ENCODE measurements around the gene CLIC4. TPM values are rescaled to one million over a fixed set of nuclear protein-coding genes. Genes with fewer than 3 reads are reported as not detected.

The CLIC4 gene
- total and polyA plus RNA-seq, 9 of the 15 experiments (the other 6 are each of a cell fraction or from before 2014, with no cell fraction given), result 16.0 to 67.5 (median 38.4) TPM

DNA sequence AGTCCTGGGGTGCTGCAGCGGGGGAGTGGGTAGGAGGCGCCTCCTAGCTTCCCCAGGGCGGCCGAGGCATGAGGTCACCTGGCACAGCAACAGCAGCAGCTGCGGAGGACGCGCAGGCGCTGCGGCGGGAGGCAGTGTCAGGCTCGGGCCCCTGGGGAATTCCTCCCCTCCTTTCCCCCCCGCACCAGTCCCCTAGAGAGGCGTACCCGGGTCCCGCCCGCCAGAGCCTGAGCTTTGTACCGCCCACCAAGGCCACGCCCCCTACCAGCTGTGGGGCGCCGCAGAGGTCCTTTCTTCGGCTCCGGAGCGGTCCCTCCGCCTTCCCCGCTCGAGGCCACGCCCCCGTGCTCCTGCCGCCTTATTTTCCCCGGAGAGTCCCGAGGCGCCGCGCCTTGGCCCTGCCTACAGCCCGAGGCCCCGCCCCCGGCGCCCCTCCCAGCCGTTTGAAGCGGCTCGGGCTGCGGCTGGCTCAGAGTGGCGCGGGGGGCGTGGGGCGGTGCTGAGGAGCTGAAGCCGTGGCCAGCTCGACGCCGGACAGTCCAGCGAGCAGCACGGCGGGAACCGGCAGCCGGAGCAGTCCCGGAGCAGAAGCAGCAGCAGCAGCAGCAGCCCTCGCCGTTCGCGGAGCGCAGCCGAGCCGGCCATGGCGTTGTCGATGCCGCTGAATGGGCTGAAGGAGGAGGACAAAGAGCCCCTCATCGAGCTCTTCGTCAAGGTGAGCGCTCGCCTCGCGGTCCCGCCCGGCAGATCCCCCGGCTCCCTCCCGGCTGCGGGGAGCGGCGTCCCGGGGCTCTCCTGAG lies at the start of gene CLIC4 (continued):
- no peak for TF ChIP-seq ARNT (IDR thresholded peaks at IDR 0.05)
- no peak for TF ChIP-seq HMG20B (CRISPR knock-in tag; IDR thresholded peaks at IDR 0.05)
- TF ChIP-seq RHOXF2B (CRISPR knock-in tag; conservative IDR thresholded peaks at IDR 0.05), result no peak
- no peak for TF ChIP-seq ZNF165 (CRISPR knock-in tag; IDR thresholded peaks at IDR 0.05; ENCODE audit: borderline replicate concordance)
- TF ChIP-seq NR4A1 (CRISPR knock-in tag; IDR thresholded peaks at IDR 0.05), result peak; percentile 68; the same call in 1 of the 2 replicates
- TF ChIP-seq NR4A1 (tag; IDR thresholded peaks at IDR 0.05), result no peak
- peak; percentile 85; the same call in 1 of the 2 replicates for TF ChIP-seq LCOR (CRISPR knock-in tag; IDR thresholded peaks at IDR 0.05)
- no peak for TF ChIP-seq ZNF23 (CRISPR knock-in tag; IDR thresholded peaks at IDR 0.05)
- TF ChIP-seq ESRRB (CRISPR knock-in tag; IDR thresholded peaks at IDR 0.05; ENCODE audit: borderline replicate concordance), result no peak
- no peak for TF ChIP-seq SREBF1 (IDR thresholded peaks at IDR 0.05; ENCODE audit: borderline replicate concordance, low read depth, low read length)
- TF ChIP-seq LARP7 (IDR thresholded peaks at IDR 0.05), result no peak
- no peak for TF ChIP-seq ZNF551 (CRISPR knock-in tag; IDR thresholded peaks at IDR 0.05)
- TF ChIP-seq, protein P1, sequence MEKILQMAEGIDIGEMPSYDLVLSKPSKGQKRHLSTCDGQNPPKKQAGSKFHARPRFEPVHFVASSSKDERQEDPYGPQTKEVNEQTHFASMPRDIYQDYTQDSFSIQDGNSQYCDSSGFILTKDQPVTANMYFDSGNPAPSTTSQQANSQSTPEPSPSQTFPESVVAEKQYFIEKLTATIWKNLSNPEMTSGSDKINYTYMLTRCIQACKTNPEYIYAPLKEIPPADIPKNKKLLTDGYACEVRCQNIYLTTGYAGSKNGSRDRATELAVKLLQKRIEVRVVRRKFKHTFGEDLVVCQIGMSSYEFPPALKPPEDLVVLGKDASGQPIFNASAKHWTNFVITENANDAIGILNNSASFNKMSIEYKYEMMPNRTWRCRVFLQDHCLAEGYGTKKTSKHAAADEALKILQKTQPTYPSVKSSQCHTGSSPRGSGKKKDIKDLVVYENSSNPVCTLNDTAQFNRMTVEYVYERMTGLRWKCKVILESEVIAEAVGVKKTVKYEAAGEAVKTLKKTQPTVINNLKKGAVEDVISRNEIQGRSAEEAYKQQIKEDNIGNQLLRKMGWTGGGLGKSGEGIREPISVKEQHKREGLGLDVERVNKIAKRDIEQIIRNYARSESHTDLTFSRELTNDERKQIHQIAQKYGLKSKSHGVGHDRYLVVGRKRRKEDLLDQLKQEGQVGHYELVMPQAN (IDR thresholded peaks at IDR 0.05; ENCODE audit: borderline replicate concordance), result peak; percentile 57; the same call in 1 of the 2 replicates
- no peak for TF ChIP-seq E4F1 (CRISPR knock-in tag; IDR thresholded peaks at IDR 0.05; ENCODE audit: borderline replicate concordance)
- peak; percentile 85 for TF ChIP-seq PRPF4 (IDR thresholded peaks at IDR 0.05; ENCODE audit: insufficient read depth, low read depth, low read length, poor library complexity, severe bottlenecking)
- TF ChIP-seq POLR2H (tag; IDR thresholded peaks at IDR 0.05; ENCODE audit: low read depth), result peak; percentile 94
- no peak for TF ChIP-seq CHD2 (IDR thresholded peaks at IDR 0.05; ENCODE audit: low read depth, low read length)
- 0 out of 2 replicates have a peak, but pooled peaks have one; percentile 10 for TF ChIP-seq ZNF384 (IDR thresholded peaks at IDR 0.05; ENCODE audit: low read depth, low read length)
- peak; percentile 88 to 89 for TF ChIP-seq FOXK2 (conservative IDR thresholded peaks at IDR 0.05 in 1 of 2, IDR thresholded peaks at IDR 0.05 in 1 of 2; ENCODE audit: low read depth in 2 of 2)
- TF ChIP-seq POLR2AphosphoS2 (IDR thresholded peaks at IDR 0.05; ENCODE audit: low read length), result no peak
- peak; percentile 99 for TF ChIP-seq SP1 (CRISPR knock-in tag; IDR thresholded peaks at IDR 0.05)
- no peak for TF ChIP-seq HNRNPH1 (optimal IDR thresholded peaks at IDR 0.05; ENCODE audit: low read depth, low read length)

All from K562 (cell line).